GM12865 (cell line): ENCODE measurements around the gene RORB.
A peak's percentile ranks its signal among the peaks of the same experiment; 100 is the strongest.

Experiments used
- DNase-seq: peaks from one replicate; pipeline ENCODE4 v3.0.0; 2010; ENCODE audit warnings: low read depth
- H3K4me3 ChIP-seq: 2 replicates; pipeline ENCODE4 v1.5.1; 2011; ENCODE audit warnings: mild to moderate bottlenecking, low read depth, low read length, control low read depth
- CTCF ChIP-seq: IDR thresholded peaks from 2 replicates; pipeline ENCODE4 v1.5.1; 2011; ENCODE audit warnings: low read length, control low read depth, low read depth, inconsistent platforms; ENCODE audit not compliant: insufficient read depth; ENCODE audit errors: missing control alignments

RORB gene

GRCh38 chr9:74479711-74480110 is 17.4 kb upstream of the RORB start:
- no peak for TF ChIP-seq CTCF
- no peak overlapping the region for H3K4me3 ChIP-seq
- DNase-seq, result no peak

- no peak overlapping the region for H3K4me3 ChIP-seq
- no peak for TF ChIP-seq CTCF
- DNase-seq, result no peak
These were observed 9.7 kb upstream of the RORB start for GRCh38 chr9:74487395-74487794.

- H3K4me3 ChIP-seq, result no peak overlapping the region
- no peak for TF ChIP-seq CTCF
- DNase-seq, result no peak
These were observed 3.6 kb upstream of the RORB start for GRCh38 chr9:74493512-74493911.

GRCh38 chr9:74494490-74494889 is 2.6 kb upstream of the RORB start:
- TF ChIP-seq CTCF, result no peak
- DNase-seq, result no peak
- no peak overlapping the region for H3K4me3 ChIP-seq

DNA sequence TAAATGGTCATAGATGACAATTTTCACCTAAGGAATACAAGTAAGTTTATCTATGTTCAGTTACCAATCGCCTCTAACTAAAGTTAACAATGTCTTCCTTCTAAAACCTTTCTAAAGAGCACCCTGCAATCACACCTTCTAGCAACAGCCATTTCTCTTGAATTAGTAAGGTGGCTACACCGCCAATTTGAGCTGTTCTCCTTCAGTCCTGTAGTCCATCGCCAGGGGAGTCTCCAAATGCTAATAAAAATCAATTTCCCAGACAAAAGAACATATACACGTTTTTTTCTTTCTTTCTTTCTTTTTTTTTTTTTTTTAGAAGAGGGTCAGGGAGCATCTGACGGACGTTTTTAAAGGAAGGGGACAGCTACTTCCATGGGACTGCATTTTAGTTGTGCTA is 729 bp upstream of the RORB start:
- DNase-seq, result no peak
- no peak for TF ChIP-seq CTCF
- H3K4me3 ChIP-seq, result peak overlapping the region; percentile 87

DNA sequence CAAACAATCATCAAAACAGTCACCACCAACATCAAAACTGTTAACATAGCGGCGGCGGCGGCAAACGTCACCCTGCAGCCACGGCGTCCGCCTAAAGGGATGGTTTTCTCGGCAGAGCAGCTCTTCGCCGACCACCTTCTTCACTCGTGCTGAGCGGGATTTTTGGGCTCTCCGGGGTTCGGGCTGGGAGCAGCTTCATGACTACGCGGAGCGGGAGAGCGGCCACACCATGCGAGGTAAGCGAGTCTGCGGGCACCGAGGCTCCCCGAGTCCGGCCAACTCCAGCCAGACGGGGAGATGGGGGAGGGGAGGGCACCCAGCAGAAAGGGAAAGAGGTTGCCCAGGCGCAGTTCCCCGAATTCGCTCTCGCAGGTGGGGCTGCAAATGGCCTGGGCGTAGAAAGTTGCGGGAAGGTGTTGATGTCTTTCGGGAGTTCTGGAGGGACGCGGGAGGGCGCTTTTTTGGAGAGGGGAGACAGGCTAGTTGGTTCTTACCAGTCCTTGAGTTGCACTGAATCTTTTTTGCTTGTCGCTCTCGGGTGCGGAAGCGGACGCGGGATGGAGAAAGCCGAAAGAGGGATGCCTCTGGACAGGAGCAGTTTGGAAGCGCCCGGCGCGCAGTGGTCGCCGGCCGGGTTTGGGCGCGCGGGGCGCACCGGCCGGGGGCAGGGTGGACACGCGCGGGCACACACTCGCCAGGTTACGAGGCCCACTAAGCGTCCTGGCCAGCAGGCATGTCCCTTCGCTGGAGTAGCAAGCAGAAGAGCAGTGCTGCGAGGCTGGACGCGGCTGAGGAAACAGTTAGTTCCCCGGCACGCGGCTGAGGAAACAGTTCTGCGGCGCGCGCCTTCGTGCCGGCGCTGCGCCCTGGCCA is 849 bp downstream of the RORB start:
- DNase-seq, result peak; percentile 16
- TF ChIP-seq CTCF, result no peak
- H3K4me3 ChIP-seq, result peak overlapping the region; percentile 87
